GM12873 (cell line): ENCODE measurements around the gene OR52L1.
A peak's percentile ranks its signal among the peaks of the same experiment; 100 is the strongest.

Experiments used
- CTCF ChIP-seq: IDR thresholded peaks from 2 replicates; pipeline ENCODE4 v1.5.1; 2012; ENCODE audit warnings: low read depth, mild to moderate bottlenecking, moderate library complexity, low read length, control low read depth; ENCODE audit not compliant: insufficient read depth; ENCODE audit errors: missing control alignments

The OR52L1 gene

GRCh38 chr11:5986885-5987284 is at the start of gene OR52L1:
Gene OR52L1 (minus strand): TSS chr11:5986985. CDS start chr11:5986930, 55 bp downstream.
- TF ChIP-seq CTCF, result no peak

GRCh38 chr11:6030708-6031405 is 44.1 kb upstream of the OR52L1 start, which contains the start of gene OR56A1:
Gene OR56A1 (minus strand): TSS chr11:6030758. CDS start chr11:6027692, 3,066 bp downstream.
- no peak for TF ChIP-seq CTCF

GRCh38 chr11:6027501-6027900 is 40.7 kb upstream of the OR52L1 start:
- TF ChIP-seq CTCF, result no peak

- TF ChIP-seq CTCF, result no peak
Observed at GRCh38 chr11:6025056-6025455, 38.3 kb upstream of the OR52L1 start.

- TF ChIP-seq CTCF, result peak; percentile 55
Observed at GRCh38 chr11:6022956-6023355, 36.2 kb upstream of the OR52L1 start.

GRCh38 chr11:6013042-6013441 is 26.3 kb upstream of the OR52L1 start:
- TF ChIP-seq CTCF, result no peak

- no peak for TF ChIP-seq CTCF
Observed at GRCh38 chr11:6012035-6012668, 25.4 kb upstream of the OR52L1 start.
